GM18909 (cell line): ENCODE results near the gene AIMP2.
"Not testable (repeated sequence)": the region's sequence is repeated elsewhere in the genome, so short reads cannot be mapped to it uniquely, and the experiment has no call there.

Source experiments
- ATAC-seq: cut with Tn5 transposase; IDR thresholded peaks from one replicate; pipeline ENCODE4 v1.9.1; 2021; ENCODE audit warnings: mild to moderate bottlenecking; ENCODE audit not compliant: unreplicated experiment, poor library complexity

Gene AIMP2

GRCh38 chr7:6023974-6024435, 14.9 kb downstream of the AIMP2 start:
- ATAC-seq: no peak

- ATAC-seq: peak; percentile 89
These were observed 17.1 kb downstream of the AIMP2 start for GRCh38 chr7:6026011-6026819.

GRCh38 chr7:6026820-6027311, 17.8 kb downstream of the AIMP2 start:
- no peak for ATAC-seq

- no peak for ATAC-seq
These were observed 18.8 kb downstream of the AIMP2 start for GRCh38 chr7:6027806-6028365.

- ATAC-seq: no peak
These were observed 19.5 kb downstream of the AIMP2 start for GRCh38 chr7:6028563-6028962.

- no peak for ATAC-seq
These were observed 21.9 kb downstream of the AIMP2 start, which contains the start of gene ANKRD61 for GRCh38 chr7:6030988-6031387. Gene ANKRD61 (plus strand): TSS chr7:6031376. CDS start chr7:6031376, 0 bp downstream.

GRCh38 chr7:6031567-6031966, 22.5 kb downstream of the AIMP2 start:
- no peak for ATAC-seq

- ATAC-seq: no peak
These were observed 23.1 kb downstream of the AIMP2 start for GRCh38 chr7:6032167-6032566.

- ATAC-seq: no peak
These were observed 23.6 kb downstream of the AIMP2 start for GRCh38 chr7:6032641-6033040.

GRCh38 chr7:6035165-6035564, 26.1 kb downstream of the AIMP2 start:
- no peak for ATAC-seq

- no peak for ATAC-seq
These were observed 26.6 kb downstream of the AIMP2 start for GRCh38 chr7:6035686-6036085.

- ATAC-seq: no peak
These were observed 40.7 kb downstream of the AIMP2 start for GRCh38 chr7:6049780-6050179.

- ATAC-seq: not testable (repeated sequence)
These were observed 42.1 kb downstream of the AIMP2 start for GRCh38 chr7:6051185-6051584.

GRCh38 chr7:6056616-6057015, 47.5 kb downstream of the AIMP2 start:
- ATAC-seq: no peak

GRCh38 chr7:6057316-6058129, 48.5 kb downstream of the AIMP2 start:
- no peak for ATAC-seq

GRCh38 chr7:6059941-6060340, 50.9 kb downstream of the AIMP2 start:
- ATAC-seq: not testable (repeated sequence)

GRCh38 chr7:6071406-6071805, 62.3 kb downstream of the AIMP2 start:
- ATAC-seq: peak; percentile 69
